H1 (cell line): ENCODE data around the gene LGALS12. TPM values are rescaled to one million over a fixed set of nuclear protein-coding genes. Genes with fewer than 3 reads are reported as not detected.

Experiments used
- CTCF ChIA-PET: fragments of 300-600 bp; sonication (Branson Sonifier 250); formaldehyde crosslinking; loops from one replicate; lab custom pipeline; 2021; ENCODE audit not compliant: partially characterized antibody; lab: Charles Lee
- POLR2A ChIA-PET: fragments of 300-600 bp; sonication (Branson Sonifier 250); formaldehyde crosslinking; loops from one replicate; lab custom pipeline; 2021; ENCODE audit warnings: inconsistent platforms; ENCODE audit not compliant: partially characterized antibody; lab: Charles Lee
- DNase-seq, 2 experiments: peaks; one replicate each; pipeline versions ENCODE4 v3.0.0 to v3.0.0-alpha.2; 2010 to 2022; ENCODE audit warnings: low spot score in 2 of 2, low read depth in 1 of 2, mixed read lengths in 1 of 2
- FAIRE-seq: peaks from 2 replicates; lab custom pipeline; 2011; peaks lifted over from hg19 to GRCh38; lab: Jason Lieb, UNC
- H2AFZ ChIP-seq: 2 replicates; pipeline ENCODE4 v1.8.1; 2012; ENCODE audit warnings: low read length, inconsistent platforms
- H2AK5ac ChIP-seq: 2 replicates; pipeline ENCODE4 v1.6.1; 2013; ENCODE audit warnings: low read depth, low read length
- H2BK120ac ChIP-seq: replicated peaks from 2 replicates; pipeline ENCODE3; 2013; ENCODE audit warnings: low read depth, low read length, inconsistent platforms
- H2BK12ac ChIP-seq: 2 replicates; pipeline ENCODE4 v1.6.1; 2013; ENCODE audit warnings: low read depth, low read length
- H2BK15ac ChIP-seq: 2 replicates; pipeline ENCODE4 v1.6.1; 2013; ENCODE audit warnings: low read length
- H2BK20ac ChIP-seq: 2 replicates; pipeline ENCODE4 v1.6.1; 2013; ENCODE audit warnings: low read length
- H2BK5ac ChIP-seq: 2 replicates; pipeline ENCODE4 v1.6.1; 2013; ENCODE audit warnings: low read depth, low read length
- H3K14ac ChIP-seq: 2 replicates; pipeline ENCODE4 v1.6.1; 2013; ENCODE audit warnings: inconsistent platforms; ENCODE audit not compliant: insufficient read length
- H3K18ac ChIP-seq: 2 replicates; pipeline ENCODE4 v1.6.1; 2013; ENCODE audit warnings: low read length; ENCODE audit errors: extremely low read depth
- H3K23ac ChIP-seq: 2 replicates; pipeline ENCODE4 v1.6.1; 2013; ENCODE audit warnings: inconsistent platforms; ENCODE audit not compliant: insufficient read length
- H3K23me2 ChIP-seq: 2 replicates; pipeline ENCODE4 v1.6.1; 2013; ENCODE audit warnings: low read depth, low read length
- H3K27ac ChIP-seq: 2 replicates; pipeline ENCODE4 v1.6.1; 2011; ENCODE audit warnings: low read depth, low read length, inconsistent platforms
- H3K27me3 ChIP-seq, 4 experiments: replicated peaks in 1 of 4; 1 replicate in 1 of 4; 2 replicates in 3 of 4; pipeline versions ENCODE4 v1.6.1 to v1.8.1; 2011 to 2013; ENCODE audit warnings: low read length in 3 of 4, mild to moderate bottlenecking in 3 of 4, inconsistent platforms in 2 of 4, mixed read lengths in 2 of 4, moderate library complexity in 1 of 4; ENCODE audit not compliant: control insufficient read depth in 3 of 4, insufficient read depth in 3 of 4; ENCODE audit errors: extremely low read depth in 1 of 4
- H3K36me3 ChIP-seq, 4 experiments: 2 replicates each; pipeline versions ENCODE4 v1.6.1 to v1.8.1; 2011 to 2013; ENCODE audit warnings: mild to moderate bottlenecking in 4 of 4, low read length in 3 of 4, moderate library complexity in 2 of 4, control low read depth in 1 of 4, inconsistent platforms in 1 of 4; ENCODE audit not compliant: insufficient read depth in 4 of 4, control insufficient read depth in 2 of 4
- H3K4ac ChIP-seq: replicated peaks from 2 replicates; pipeline ENCODE3; 2013; ENCODE audit warnings: low read length, low read depth, mixed read lengths, inconsistent platforms; ENCODE audit not compliant: insufficient read length
- H3K4me1 ChIP-seq, 4 experiments: replicated peaks in 1 of 4; 1 replicate in 1 of 4; 2 replicates in 3 of 4; pipeline versions ENCODE4 v1.6.1 to v1.8.1; 2011 to 2013; ENCODE audit warnings: low read length in 3 of 4, inconsistent platforms in 2 of 4, mixed read lengths in 1 of 4; ENCODE audit not compliant: insufficient read depth in 4 of 4, control insufficient read depth in 3 of 4
- H3K4me2 ChIP-seq, 2 experiments: 2 replicates each; pipeline versions ENCODE4 v1.6.1 to v1.8.1; 2011 to 2013; ENCODE audit warnings: low read depth in 2 of 2, low read length in 2 of 2, control low read depth in 1 of 2, inconsistent platforms in 1 of 2, mild to moderate bottlenecking in 1 of 2; ENCODE audit not compliant: insufficient read depth in 1 of 2
- H3K4me3 ChIP-seq, 4 experiments: fragments of 200-600, 300-600 bp in 1 of 4; sonication (generic), shearing (Covaris generic), sonication (Bioruptor Twin) in 1 of 4; 2 replicates each; pipeline versions ENCODE4 v1.5.1 to v1.8.1; 2011 to 2016; ENCODE audit warnings: low read length in 4 of 4, low read depth in 3 of 4, control low read depth in 2 of 4, inconsistent platforms in 2 of 4, mild to moderate bottlenecking in 2 of 4, mixed read lengths in 1 of 4, moderate library complexity in 1 of 4; ENCODE audit not compliant: insufficient read depth in 2 of 4; ENCODE audit errors: extremely low read depth in 1 of 4
- H3K56ac ChIP-seq: replicated peaks from 2 replicates; pipeline ENCODE3; 2013; ENCODE audit warnings: low read depth, mild to moderate bottlenecking, mixed read lengths, low read length, inconsistent platforms; ENCODE audit not compliant: insufficient read length
- H3K79me1 ChIP-seq: 2 replicates; pipeline ENCODE4 v1.6.1; 2013; ENCODE audit warnings: low read depth, low read length, control low read depth
- H3K79me2 ChIP-seq, 2 experiments: 2 replicates each; pipeline versions ENCODE4 v1.6.1 to v1.8.1; 2012 to 2013; ENCODE audit warnings: low read length in 2 of 2, mild to moderate bottlenecking in 2 of 2, inconsistent platforms in 1 of 2; ENCODE audit not compliant: insufficient read depth in 2 of 2, control insufficient read depth in 1 of 2
- H3K9ac ChIP-seq, 4 experiments: replicated peaks in 1 of 4; 1 replicate in 1 of 4; 2 replicates in 3 of 4; pipeline versions ENCODE4 v1.6.1 to v1.8.1; 2011 to 2013; ENCODE audit warnings: low read depth in 3 of 4, low read length in 3 of 4, control low read depth in 2 of 4, mild to moderate bottlenecking in 2 of 4, moderate library complexity in 2 of 4, inconsistent platforms in 1 of 4; ENCODE audit errors: extremely low read depth in 1 of 4
- H3K9me3 ChIP-seq, 2 experiments: 2 replicates each; pipeline versions ENCODE4 v1.6.1 to v1.8.1; 2012 to 2013; ENCODE audit warnings: mild to moderate bottlenecking in 2 of 2, moderate library complexity in 2 of 2, control low read depth in 1 of 2, inconsistent platforms in 1 of 2, low read depth in 1 of 2, low read length in 1 of 2, mixed read lengths in 1 of 2; ENCODE audit not compliant: insufficient read depth in 2 of 2
- H4K20me1 ChIP-seq, 2 experiments: replicated peaks in 1 of 2; 2 replicates each; pipeline versions ENCODE3 to v1.8.1; 2011 to 2013; ENCODE audit warnings: inconsistent platforms in 2 of 2, low read length in 2 of 2, mild to moderate bottlenecking in 1 of 2; ENCODE audit not compliant: insufficient read depth in 2 of 2, control insufficient read depth in 1 of 2
- H4K5ac ChIP-seq: 2 replicates; pipeline ENCODE4 v1.6.1; 2013; ENCODE audit warnings: low read length, low read depth, mixed read lengths, inconsistent platforms; ENCODE audit not compliant: insufficient read length
- H4K8ac ChIP-seq: 2 replicates; pipeline ENCODE4 v1.8.0; 2013; ENCODE audit warnings: mild to moderate bottlenecking, moderate library complexity, low read length, inconsistent platforms; ENCODE audit not compliant: insufficient read depth; ENCODE audit errors: extremely low read depth
- H4K91ac ChIP-seq: replicated peaks from 2 replicates; pipeline ENCODE3; 2013; ENCODE audit warnings: low read length, mixed read lengths, inconsistent platforms; ENCODE audit not compliant: insufficient read length
- CEBPB ChIP-seq: IDR thresholded peaks from 2 replicates; pipeline ENCODE4 v1.6.1; 2012; ENCODE audit warnings: low read depth, low read length
- WGBS, 2 experiments: shearing (Covaris generic) in 1 of 2; methylation state at CpG; one replicate each; pipeline versions ENCODE4 v1.1.6 to v1.1.7; 2013 to 2015; ENCODE audit warnings: low lambda C conversion rate in 2 of 2, mixed read lengths in 2 of 2, inconsistent platforms in 1 of 2, low coverage in 1 of 2, missing lambda C conversion rate in 1 of 2; ENCODE audit not compliant: insufficient replicate concordance in 2 of 2, insufficient coverage in 1 of 2, insufficient read length in 1 of 2; ENCODE audit errors: extremely low coverage in 1 of 2, missing lambda C conversion rate in 1 of 2; 5-methylcytosine and 5-hydroxymethylcytosine counted together
- polyA plus RNA-seq, 7 experiments: library from polyadenylated mRNA; depleted of rRNA in 3 of 7; stranded (reverse) in 5 of 7; unstranded in 2 of 7; fragments of >200 nt in 5 of 7; fragments of 200-250 nt in 2 of 7; gene quantifications; 1 replicate in 5 of 7; 2 replicates in 1 of 7; 4 replicates in 1 of 7; pipeline versions ENCODE4 v1.2.1 to v1.2.3, GENCODE V29; 2011 to 2013; ENCODE audit warnings: missing spikeins in 2 of 7, mixed read lengths in 2 of 7
- total RNA-seq: library from RNA; stranded (reverse); fragmentation: NEBNext Ultra II Directional; extraction: Animal tissue kit (Norgen Biotek cat#: 25700); gene quantifications from 2 replicates; pipeline ENCODE4 v1.2.1, GENCODE V29; 2021

LGALS12 gene
- total and polyA plus RNA-seq, 2 of the 8 experiments (the other 6 are each of a cell fraction or from before 2014, with no cell fraction given) = 1.6 to 2.9 TPM

DNA sequence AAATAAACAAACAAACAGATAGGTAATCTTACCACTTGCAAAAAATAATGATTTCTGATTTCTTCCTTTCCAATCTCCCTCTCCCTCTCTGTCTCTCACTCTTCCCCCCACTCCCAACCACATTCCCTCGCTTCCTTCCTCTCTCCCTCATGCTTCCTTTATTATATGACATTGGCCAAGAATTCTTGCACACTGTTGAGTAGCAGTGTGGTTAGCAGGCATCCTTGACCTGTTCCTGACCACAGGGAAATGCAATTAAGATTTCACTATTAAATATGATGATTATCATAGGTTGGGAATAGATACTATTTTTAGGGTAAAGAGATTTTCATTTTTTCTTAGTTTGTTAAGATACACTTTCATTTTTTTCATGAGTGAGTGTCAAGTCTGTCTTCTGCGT, 16.0 kb downstream of the LGALS12 start:
- Histone ChIP-seq H3K18ac (no peak overlapping the region), H3K4ac (no peak overlapping the region), H3K27ac (no peak overlapping the region), H2AK5ac (no peak overlapping the region), H3K79me1 (no peaks in the 10 kb centered on the region), H3K9me3 (peaks cover 7 to 9% of the 10 kb centered on the region in 2 experiments), H2BK12ac (0 out of 2 replicates have a peak overlapping the region, but pooled peaks have one; percentile 50), H2BK15ac (no peak overlapping the region), H2BK20ac (peak overlapping the region; percentile 77; the same call in 1 of the 2 replicates), H3K4me1 (no peaks in the 10 kb centered on the region), H3K14ac (no peak overlapping the region), H2AFZ (no peak overlapping the region), H3K79me2 (no peaks in the 10 kb centered on the region), H4K5ac (no peak overlapping the region), H3K36me3 (peaks cover 0 to 6% (median 0%) of the 10 kb centered on the region in 4 experiments; a peak in 2 of 8 replicates), H3K23ac (no peak overlapping the region), H2BK120ac (no peak overlapping the region), H3K23me2 (no peaks in the 10 kb centered on the region), H4K20me1 (no peaks in the 10 kb centered on the region), H2BK5ac (no peak overlapping the region), H3K56ac (no peak overlapping the region), H3K9ac (no peak overlapping the region), H3K4me3 (no peak overlapping the region), H3K4me2 (no peak overlapping the region), H4K91ac (no peak overlapping the region), H3K27me3 (no peaks in the 10 kb centered on the region), H4K8ac (no peak overlapping the region)
- no peak for TF ChIP-seq CEBPB
- ChIA-PET CTCF (interaction anchor here (0.9 to 1.3 kb wide), 2 partner anchors 11 to 32 kb away, joined by 3 to 4 read pairs; partner anchors contain the start of gene PLAAT5), POLR2A (interaction anchor here (0.6 to 1.3 kb wide), 3 partner anchors 8 to 31 kb away, joined by 3 to 4 read pairs (median 3); partner anchors contain the start of gene PLAAT5)
- DNase-seq = no peak
- FAIRE-seq = no peak
- WGBS, 2 experiments = 89 to 100% methylated on average over 1 to 2 of the region's 2 CpGs
